Coronary artery (tissue), 2 donors: ENCODE results near the gene RUNX3.
A peak's percentile ranks its signal among the peaks of the same experiment; 100 is the strongest.

Source experiments
- DNase-seq: peaks from one replicate; pipeline ENCODE4 v3.0.0-alpha.2; 2017; ENCODE audit warnings: low spot score
- H3K27ac ChIP-seq, 2 donors: fragments of 200-600 bp; sonication (generic); one replicate each; pipeline ENCODE4 v1.5.1; 2016 to 2019
- H3K4me3 ChIP-seq: fragments of 200-600 bp; sonication (generic); 2 replicates; pipeline ENCODE4 v1.5.1; 2016; ENCODE audit warnings: mild to moderate bottlenecking, moderate library complexity
- CTCF ChIP-seq: fragments of 200-600 bp; sonication (generic); IDR thresholded peaks from one replicate; pipeline ENCODE4 v1.5.1; 2019; ENCODE audit warnings: antibody characterized with exemption

The RUNX3 gene

DNA sequence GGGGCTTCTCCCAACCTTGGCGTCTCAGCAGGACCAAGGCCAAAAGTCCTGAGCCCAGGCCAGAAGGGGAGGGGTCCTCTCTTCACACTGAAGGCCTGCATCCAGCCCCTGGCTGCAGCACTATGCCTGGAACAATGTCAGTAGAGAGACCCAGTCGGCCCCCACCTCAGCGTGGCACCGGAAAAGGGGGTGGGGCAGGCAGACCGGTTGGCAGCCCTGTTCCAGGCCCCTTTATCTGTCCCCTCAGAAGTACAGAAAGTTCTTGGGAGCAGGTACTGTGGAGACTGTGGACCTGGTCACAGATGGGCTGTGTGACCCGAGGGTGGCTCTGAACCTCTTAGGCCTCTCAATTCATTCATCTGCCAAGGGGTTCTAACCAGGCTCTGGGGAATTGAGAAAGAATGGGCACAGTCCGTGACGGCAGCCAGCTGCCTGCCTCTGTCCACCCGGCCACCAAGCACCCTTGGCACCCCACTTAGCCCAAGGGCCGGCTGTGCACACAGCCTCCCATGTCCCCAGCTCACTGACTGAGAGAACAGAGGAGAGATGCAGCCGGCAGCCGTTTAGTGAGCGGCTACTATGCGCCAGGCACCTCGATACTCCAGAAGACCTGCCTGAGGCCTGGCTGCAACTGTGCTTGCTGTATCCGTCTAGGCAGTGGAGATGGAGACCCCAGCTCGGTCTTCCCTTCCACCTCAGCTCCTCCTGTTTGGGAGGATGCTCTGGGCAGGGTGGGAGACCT, 23.9 kb downstream of the RUNX3 start:
- no peak for TF ChIP-seq CTCF
- peak; percentile 45 for DNase-seq
- H3K4me3 ChIP-seq: no peak overlapping the region
- no peak overlapping the region for H3K27ac ChIP-seq

DNA sequence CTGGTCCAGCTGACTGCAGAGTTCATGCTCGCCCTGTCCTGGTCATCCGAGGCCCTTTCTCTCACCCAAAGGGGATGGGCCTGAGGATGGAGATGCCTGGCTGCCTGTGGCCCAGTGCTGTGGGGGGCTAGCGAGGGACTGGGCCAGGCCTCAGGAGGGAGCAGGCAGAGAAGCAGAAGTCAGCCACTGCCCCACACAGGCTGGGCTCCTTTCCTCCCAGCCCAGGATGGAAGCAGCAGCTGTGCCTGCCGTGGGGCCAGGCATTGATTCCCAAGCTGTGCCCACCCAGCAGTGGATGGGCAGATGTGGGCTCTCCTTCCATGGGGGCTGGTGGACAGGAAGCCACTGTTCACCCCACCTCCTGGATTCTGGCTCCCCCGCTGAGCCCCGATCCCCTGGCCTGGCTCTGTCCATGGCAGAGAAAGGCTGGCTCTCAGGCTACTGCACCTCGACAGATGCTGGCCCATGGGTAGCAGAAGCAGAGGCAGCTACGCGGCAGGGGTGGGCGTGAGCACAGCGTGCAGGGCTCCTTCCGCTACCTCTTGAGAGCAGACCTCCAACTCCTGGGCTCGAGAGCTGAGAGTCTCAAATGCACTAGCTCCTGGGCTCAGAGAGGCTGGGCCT, 24.6 kb downstream of the RUNX3 start:
- no peak overlapping the region for H3K27ac ChIP-seq

GRCh38 chr1:24904731-24905354, 25.2 kb downstream of the RUNX3 start:
- no peak for TF ChIP-seq CTCF
- DNase-seq: peak; percentile 47
- Histone ChIP-seq H3K4me3 (no peak overlapping the region), H3K27ac (no peak overlapping the region)

More for the DNA sequence above, 24.6 kb downstream of the RUNX3 start:
- H3K4me3 ChIP-seq: no peak overlapping the region
- DNase-seq: peak; percentile 46
- no peak for TF ChIP-seq CTCF

- H3K4me3 ChIP-seq: no peak overlapping the region
- H3K27ac ChIP-seq: no peak overlapping the region
- DNase-seq: peak; percentile 61
- TF ChIP-seq CTCF: no peak
These were observed 25.9 kb downstream of the RUNX3 start for GRCh38 chr1:24903955-24904730.

- DNase-seq: peak; percentile 12
- TF ChIP-seq CTCF: no peak
- no peak overlapping the region for H3K4me3 ChIP-seq
These were observed 26.5 kb downstream of the RUNX3 start for GRCh38 chr1:24903560-24903954.

GRCh38 chr1:24903011-24903461, 27.0 kb downstream of the RUNX3 start:
- peak; percentile 54 for DNase-seq
- H3K27ac ChIP-seq: no peak overlapping the region
- no peak overlapping the region for H3K4me3 ChIP-seq
- no peak for TF ChIP-seq CTCF

More at GRCh38 chr1:24903560-24903954, 26.5 kb downstream of the RUNX3 start:
- no peak overlapping the region for H3K27ac ChIP-seq
